Activated CD8-positive, alpha-beta T cell treated with anti-CD3 and anti-CD28 coated beads, Interleukin-2, amount 10 ng/mL, durations not matched to agents 7 days and 5 days (primary cell): ENCODE results near the gene RRP8. TPM values are rescaled to one million over a fixed set of nuclear protein-coding genes. Genes with fewer than 3 reads are reported as not detected.
A peak's percentile ranks its signal among the peaks of the same experiment; 100 is the strongest.

Experiments used
- ATAC-seq: fragments of 150-1000 bp; cut with Tn5 transposase; one replicate; pipeline ENCODE4 v1.10.0; 2021; ENCODE audit warnings: moderate library complexity
- CTCF ChIA-PET: fragments of 350-600 bp; sonication (Branson Sonifier 250); formaldehyde crosslinking; loops from one replicate; lab custom pipeline; 2021; ENCODE audit warnings: antibody characterized with exemption; lab: Charles Lee
- POLR2A ChIA-PET: fragments of 350-600 bp; sonication (Branson Sonifier 250); formaldehyde crosslinking; loops from one replicate; lab custom pipeline; 2021; ENCODE audit warnings: antibody characterized with exemption; lab: Charles Lee
- DNase-seq: peaks from one replicate; pipeline ENCODE4 v3.0.0-alpha.2; 2020
- H3K27ac Mint-ChIP-seq: one replicate; pipeline ENCODE4 v1.8.0; 2021; ENCODE audit warnings: mild to moderate bottlenecking, mixed read lengths
- H3K27me3 Mint-ChIP-seq: one replicate; pipeline ENCODE4 v1.8.0; 2021; ENCODE audit warnings: low read depth, mixed read lengths
- H3K36me3 Mint-ChIP-seq: one replicate; pipeline ENCODE4 v1.8.0; 2021; ENCODE audit warnings: low read depth, mixed read lengths
- H3K4me1 Mint-ChIP-seq: one replicate; pipeline ENCODE4 v1.8.0; 2021; ENCODE audit warnings: low read depth, mixed read lengths
- H3K4me3 Mint-ChIP-seq: one replicate; pipeline ENCODE4 v1.8.0; 2021; ENCODE audit warnings: mild to moderate bottlenecking, mixed read lengths
- H3K9me3 Mint-ChIP-seq: one replicate; pipeline ENCODE4 v1.8.0; 2022; ENCODE audit warnings: mixed read lengths; ENCODE audit not compliant: insufficient read depth
- total RNA-seq, 2 experiments: library from RNA; stranded (reverse); gene quantifications; one replicate each; pipeline ENCODE4 v1.2.3, GENCODE V29; 2021

The RRP8 gene
- total RNA-seq, 2 experiments from 2014 or later = 28.6 to 29.8 TPM

GRCh38 chr11:6608726-6609501, 5.5 kb upstream of the RRP8 start:
- ChIA-PET CTCF (interaction anchor here (0.8 to 1.6 kb wide), 3 partner anchors 10 to 78 kb away, joined by 3 to 7 read pairs (median 5); partner anchors contain the start of genes MRPL17 and TPP1), POLR2A (interaction anchor here (1.2 to 1.6 kb wide), 2 partner anchors 9 to 75 kb away, joined by 3 to 4 read pairs; no protein-coding TSS in a partner anchor)
- Mint-ChIP-seq H3K4me1 (peaks cover 54% of the 10 kb centered on the region), H3K9me3 (no peaks in the 10 kb centered on the region), H3K27ac (peak overlapping the region; percentile 53), H3K36me3 (peaks cover 52% of the 10 kb centered on the region), H3K4me3 (no peak overlapping the region), H3K27me3 (no peaks in the 10 kb centered on the region)
- DNase-seq = peak; percentile 17
- no peak for ATAC-seq

DNA sequence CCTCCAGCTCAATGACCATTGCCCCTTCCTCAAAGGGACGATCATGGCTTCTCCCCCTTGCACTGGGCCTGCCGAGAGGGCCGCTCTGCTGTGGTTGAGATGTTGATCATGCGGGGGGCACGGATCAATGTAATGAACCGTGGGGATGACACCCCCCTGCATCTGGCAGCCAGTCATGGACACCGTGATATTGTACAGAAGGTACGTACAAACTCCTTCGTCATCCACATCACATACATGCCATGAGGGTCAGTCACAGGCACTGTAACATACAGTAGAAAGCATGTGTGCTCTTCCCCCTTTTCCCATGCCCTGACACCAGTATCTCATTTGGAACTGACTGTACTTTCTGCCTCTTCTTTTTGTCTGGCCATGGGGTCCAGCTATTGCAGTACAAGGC, 4.6 kb upstream of the RRP8 start:
- DNase-seq (peak; percentile 19), ATAC-seq (no peak)
- H3K27me3 Mint-ChIP-seq = no peaks in the 10 kb centered on the region
- peak overlapping the region; percentile 77 for H3K27ac Mint-ChIP-seq
- POLR2A ChIA-PET = interaction anchor here (1.6 to 2.0 kb wide), 2 partner anchors 10 to 75 kb away, joined by 4 to 8 read pairs; partner anchors contain the start of gene MRPL17
- H3K36me3 Mint-ChIP-seq = peaks cover 52% of the 10 kb centered on the region
- CTCF ChIA-PET = interaction anchor here (1.3 to 2.2 kb wide), 5 partner anchors 10 to 229 kb away, joined by 3 to 12 read pairs (median 3); partner anchors contain the start of gene MRPL17
- H3K4me3 Mint-ChIP-seq = no peak overlapping the region
- no peaks in the 10 kb centered on the region for H3K9me3 Mint-ChIP-seq
- H3K4me1 Mint-ChIP-seq = peaks cover 54% of the 10 kb centered on the region

GRCh38 chr11:6607190-6607795, 3.9 kb upstream of the RRP8 start:
- no peak for ATAC-seq
- peak; percentile 17 for DNase-seq
- peak overlapping the region; percentile 77 for H3K27ac Mint-ChIP-seq
- no peak overlapping the region for H3K4me3 Mint-ChIP-seq
- peaks cover 54% of the 10 kb centered on the region for H3K4me1 Mint-ChIP-seq
- H3K27me3 Mint-ChIP-seq = no peaks in the 10 kb centered on the region
- POLR2A ChIA-PET = interaction anchor here (2.0 kb wide), 1 partner anchor 76 kb away, joined by 8 read pairs; the partner anchor contains the start of gene MRPL17
- CTCF ChIA-PET = interaction anchor here (0.8 to 2.2 kb wide), 9 partner anchors 8 to 228 kb away, joined by 3 to 12 read pairs (median 4); partner anchors contain the start of genes MRPL17 and TPP1
- no peaks in the 10 kb centered on the region for H3K9me3 Mint-ChIP-seq
- H3K36me3 Mint-ChIP-seq = peaks cover 52% of the 10 kb centered on the region

- H3K4me3 Mint-ChIP-seq = no peak overlapping the region
- H3K27me3 Mint-ChIP-seq = no peaks in the 10 kb centered on the region
- CTCF ChIA-PET = interaction anchor here (0.8 to 2.2 kb wide), 9 partner anchors 9 to 227 kb away, joined by 3 to 12 read pairs (median 4); partner anchors contain the start of genes MRPL17 and TPP1
- H3K27ac Mint-ChIP-seq = no peak overlapping the region
- ATAC-seq (peak; percentile 23), DNase-seq (peak; percentile 82)
- peaks cover 61% of the 10 kb centered on the region for H3K4me1 Mint-ChIP-seq
- no peaks in the 10 kb centered on the region for H3K9me3 Mint-ChIP-seq
- H3K36me3 Mint-ChIP-seq = peaks cover 54% of the 10 kb centered on the region
- POLR2A ChIA-PET = interaction anchor here (2.0 kb wide), 1 partner anchor 77 kb away, joined by 8 read pairs; the partner anchor contains the start of gene MRPL17
These were observed 3.2 kb upstream of the RRP8 start for GRCh38 chr11:6606471-6607189.

GRCh38 chr11:6604790-6605189, 1.4 kb upstream of the RRP8 start:
- CTCF ChIA-PET = interaction anchor here (0.8 to 4.1 kb wide), 29 partner anchors 8 to 226 kb away, joined by 3 to 67 read pairs (median 4); partner anchors contain the start of genes ARFIP2, MRPL17, TIMM10B and TPP1
- POLR2A ChIA-PET = interaction anchor here (0.5 to 3.3 kb wide), 7 partner anchors 7 to 142 kb away, joined by 3 to 21 read pairs (median 4); partner anchors contain the start of genes ARFIP2, TAF10, TIMM10B and TPP1
- no peak for ATAC-seq

DNA sequence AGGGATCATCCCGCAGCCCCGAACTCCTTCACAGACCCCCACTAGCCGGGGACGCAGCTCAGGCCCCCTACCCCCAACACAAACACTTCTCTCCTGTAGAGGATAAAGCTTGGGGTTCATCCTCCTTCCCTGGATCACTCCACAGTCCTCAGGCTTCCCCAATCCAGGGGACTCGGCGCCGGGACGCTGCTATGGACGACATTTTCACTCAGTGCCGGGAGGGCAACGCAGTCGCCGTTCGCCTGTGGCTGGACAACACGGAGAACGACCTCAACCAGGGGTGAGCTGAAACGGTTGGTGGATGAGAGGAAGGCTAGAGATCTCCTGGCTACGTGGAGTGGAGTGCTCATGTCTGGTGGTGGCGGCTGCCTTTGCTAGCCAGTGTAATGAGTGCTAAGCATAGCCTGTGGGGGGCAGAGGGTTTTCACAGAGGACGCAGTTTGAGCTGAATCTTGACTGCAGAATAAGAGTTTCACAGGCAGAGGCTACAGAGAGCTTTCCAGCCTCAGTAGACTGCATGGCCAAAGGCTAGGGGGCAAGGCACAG, 738 bp upstream of the RRP8 start:
- Mint-ChIP-seq H3K27me3 (no peaks in the 10 kb centered on the region), H3K4me3 (no peak overlapping the region), H3K9me3 (no peaks in the 10 kb centered on the region), H3K4me1 (peaks cover 41% of the 10 kb centered on the region), H3K27ac (no peak overlapping the region), H3K36me3 (peaks cover 46% of the 10 kb centered on the region)
- peak; percentile 76 for DNase-seq
- peak; percentile 64 for ATAC-seq
- ChIA-PET POLR2A (interaction anchor here (0.5 to 3.3 kb wide), 7 partner anchors 8 to 143 kb away, joined by 3 to 21 read pairs (median 4); partner anchors contain the start of genes ARFIP2, TAF10, TIMM10B and TPP1), CTCF (interaction anchor here (0.6 to 4.1 kb wide), 29 partner anchors 9 to 225 kb away, joined by 3 to 67 read pairs (median 4); partner anchors contain the start of genes ARFIP2, MRPL17, TIMM10B and TPP1)

More at GRCh38 chr11:6604790-6605189, 1.4 kb upstream of the RRP8 start:
- H3K4me1 Mint-ChIP-seq = peaks cover 47% of the 10 kb centered on the region
- no peak overlapping the region for H3K4me3 Mint-ChIP-seq
- peak; percentile 19 for DNase-seq
- no peaks in the 10 kb centered on the region for H3K9me3 Mint-ChIP-seq
- H3K27me3 Mint-ChIP-seq = no peaks in the 10 kb centered on the region
- peaks cover 46% of the 10 kb centered on the region for H3K36me3 Mint-ChIP-seq
- H3K27ac Mint-ChIP-seq = no peak overlapping the region

- POLR2A ChIA-PET = interaction anchor here (0.7 to 3.3 kb wide), 6 partner anchors 10 to 121 kb away, joined by 3 to 21 read pairs (median 6); partner anchors contain the start of genes ARFIP2, TAF10, TIMM10B and TPP1
- ATAC-seq = no peak
- Mint-ChIP-seq H3K4me3 (no peak overlapping the region), H3K27ac (peak overlapping the region; percentile 53), H3K27me3 (no peaks in the 10 kb centered on the region), H3K36me3 (peaks cover 41% of the 10 kb centered on the region), H3K4me1 (peaks cover 25% of the 10 kb centered on the region), H3K9me3 (no peaks in the 10 kb centered on the region)
- CTCF ChIA-PET = interaction anchor here (0.6 to 4.1 kb wide), 8 partner anchors 9 to 224 kb away, joined by 3 to 67 read pairs (median 7); partner anchors contain the start of genes MRPL17, TAF10 and TPP1
- no peak for DNase-seq
These were observed 1.1 kb downstream of the RRP8 start for GRCh38 chr11:6602096-6602940.

DNA sequence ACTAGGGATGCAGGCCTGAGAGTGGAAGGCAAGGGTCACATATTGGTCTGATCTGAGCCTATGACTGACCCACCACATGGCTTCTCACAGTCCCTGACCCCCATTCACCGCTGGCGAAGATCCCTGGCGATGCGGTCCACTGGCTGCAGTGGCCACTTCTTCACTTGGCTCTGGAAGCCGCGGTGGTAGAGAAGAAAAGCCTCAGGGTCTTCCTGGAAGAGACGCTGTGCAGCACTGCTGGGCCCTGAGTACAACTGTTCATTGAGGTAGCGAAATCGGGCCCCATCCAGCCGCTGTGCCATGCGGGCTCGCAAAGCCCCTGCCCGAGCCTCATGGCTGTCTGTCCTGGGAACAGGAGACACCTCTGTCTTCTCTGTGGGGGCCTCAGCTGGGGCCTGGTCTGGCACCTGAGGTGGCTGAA, 2.4 kb downstream of the RRP8 start:
- ChIA-PET POLR2A (no interaction called here), CTCF (no interaction called here)
- ATAC-seq (no peak), DNase-seq (no peak)
- no peak overlapping the region for H3K27ac Mint-ChIP-seq
- H3K36me3 Mint-ChIP-seq = peaks cover 38% of the 10 kb centered on the region
- H3K9me3 Mint-ChIP-seq = no peaks in the 10 kb centered on the region
- H3K4me1 Mint-ChIP-seq = peaks cover 14% of the 10 kb centered on the region
- H3K4me3 Mint-ChIP-seq = no peak overlapping the region
- H3K27me3 Mint-ChIP-seq = no peaks in the 10 kb centered on the region

DNA sequence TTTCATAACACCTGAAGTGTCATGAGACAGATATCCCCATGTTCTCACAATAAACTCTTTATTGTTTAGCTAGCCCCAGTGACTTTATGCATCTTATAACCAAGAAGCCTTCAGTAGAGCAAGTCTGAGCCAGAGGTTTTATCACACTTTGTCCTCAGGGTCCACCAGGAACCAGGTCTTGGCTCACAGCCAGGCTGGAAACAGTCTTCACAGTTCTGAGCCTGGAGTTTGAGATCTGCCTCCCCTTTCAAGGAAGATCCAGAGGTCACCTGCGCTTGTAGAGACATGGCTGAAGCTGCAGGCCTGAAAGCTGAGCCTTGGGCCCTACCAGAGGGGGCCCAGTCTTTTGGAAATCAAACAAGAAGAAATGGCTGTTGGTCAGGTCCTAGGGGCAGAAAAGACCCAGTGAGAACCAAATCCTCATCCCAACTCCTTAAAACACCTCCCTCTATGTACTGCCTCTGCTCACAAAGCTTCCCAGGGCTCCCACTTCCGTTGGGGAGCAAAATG, 3.5 kb downstream of the RRP8 start:
- CTCF ChIA-PET = interaction anchor here (1.0 kb wide), 1 partner anchor 83 kb away, joined by 4 read pairs; the partner anchor contains the start of gene MRPL17
- POLR2A ChIA-PET = no interaction called here
- H3K27ac Mint-ChIP-seq = no peak overlapping the region
- H3K4me3 Mint-ChIP-seq = no peak overlapping the region
- ATAC-seq (no peak), DNase-seq (no peak)
- no peaks in the 10 kb centered on the region for H3K9me3 Mint-ChIP-seq
- H3K4me1 Mint-ChIP-seq = peaks cover 12% of the 10 kb centered on the region
- H3K27me3 Mint-ChIP-seq = no peaks in the 10 kb centered on the region
- H3K36me3 Mint-ChIP-seq = peaks cover 44% of the 10 kb centered on the region
